HUES64 (cell line): Measurements from ENCODE around the gene RTF1.
A peak's percentile ranks its signal among the peaks of the same experiment; 100 is the strongest.

Experiments
- H3K27ac ChIP-seq: 2 replicates; pipeline ENCODE4 v1.7.0; 2013; ENCODE audit warnings: low read depth, low read length, inconsistent platforms
- H3K27me3 ChIP-seq: 2 replicates; pipeline ENCODE4 v1.6.1; 2013; ENCODE audit warnings: mild to moderate bottlenecking, low read length; ENCODE audit not compliant: insufficient read depth
- H3K36me3 ChIP-seq: 2 replicates; pipeline ENCODE4 v1.6.1; 2013; ENCODE audit warnings: mild to moderate bottlenecking, low read length; ENCODE audit not compliant: insufficient read depth
- H3K4me1 ChIP-seq: 2 replicates; pipeline ENCODE4 v1.6.1; 2013; ENCODE audit warnings: mild to moderate bottlenecking, low read length, moderate library complexity; ENCODE audit not compliant: insufficient read depth
- H3K4me3 ChIP-seq: 2 replicates; pipeline ENCODE4 v1.5.1; 2013; ENCODE audit warnings: mild to moderate bottlenecking, low read length, moderate library complexity
- H3K9ac ChIP-seq: 2 replicates; pipeline ENCODE4 v1.6.1; 2013; ENCODE audit warnings: mild to moderate bottlenecking, low read depth, low read length
- H3K9me3 ChIP-seq: 2 replicates; pipeline ENCODE4 v1.6.1; 2013; ENCODE audit warnings: low read depth, low read length; ENCODE audit not compliant: insufficient read depth
- WGBS: fragments of 150-250, 120-280 bp; methylation state at CpG from one replicate; pipeline ENCODE4 v1.1.7; 2013; ENCODE audit warnings: missing lambda C conversion rate; 5-methylcytosine and 5-hydroxymethylcytosine counted together

The RTF1 gene

DNA sequence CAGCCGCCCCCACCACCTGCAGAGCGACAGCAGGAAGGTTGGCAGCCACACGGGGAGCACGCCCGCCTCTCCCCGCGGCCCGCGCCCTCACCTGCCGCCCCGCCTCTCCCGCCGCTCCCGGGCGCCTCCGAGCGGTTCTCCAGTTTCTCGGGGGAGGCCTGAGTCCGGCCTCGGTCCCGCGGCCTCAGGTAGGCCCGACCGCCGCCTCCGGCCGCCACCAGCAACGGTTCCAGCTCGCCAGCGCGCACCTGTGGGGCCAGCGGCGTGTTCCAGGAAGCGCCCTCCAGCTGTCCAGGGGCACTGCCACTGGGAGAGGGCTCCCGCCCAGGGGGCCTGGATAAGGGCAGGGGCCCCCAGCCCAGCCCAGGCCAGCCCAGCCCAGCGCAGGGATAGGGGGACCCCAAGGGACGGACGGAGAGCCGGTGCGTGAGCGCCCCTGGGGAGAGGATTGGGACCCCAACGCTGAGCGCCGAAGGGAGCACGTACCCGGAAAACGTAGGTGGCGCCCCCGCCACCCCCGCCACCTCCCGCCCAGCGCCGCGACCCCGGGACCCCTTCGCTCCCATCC, 94.5 kb downstream of the RTF1 start:
- 4% methylated on average over 56 of the region's 56 CpGs for WGBS
- H3K27me3 ChIP-seq, result peaks cover 79% of the 10 kb centered on the region
- H3K4me1 ChIP-seq, result peaks cover 6% of the 10 kb centered on the region; the same call in 1 of the 2 replicates

DNA sequence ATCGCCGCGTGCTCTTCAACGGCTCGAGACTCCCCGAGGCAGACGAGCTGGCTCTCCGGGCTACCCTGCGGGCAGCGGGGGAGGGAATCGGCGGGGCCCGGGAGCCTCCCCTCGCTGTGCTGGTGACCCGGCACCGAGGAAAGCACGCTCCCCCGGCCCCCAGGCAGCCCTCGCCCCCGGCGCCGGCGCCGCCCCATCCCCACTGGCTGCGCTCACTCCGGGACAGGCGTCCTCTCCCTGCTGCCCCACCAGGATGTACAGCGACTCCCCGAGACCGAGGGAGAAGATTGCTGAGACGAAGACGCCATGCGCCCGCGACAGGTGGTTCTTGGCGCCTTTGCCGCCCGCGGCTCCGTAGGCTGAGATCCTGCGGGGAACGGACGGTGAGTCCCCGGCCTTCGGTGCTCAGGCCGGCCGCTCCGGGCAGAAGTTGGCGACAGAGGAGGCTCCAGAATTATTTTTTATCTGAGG, 95.0 kb downstream of the RTF1 start:
- 3% methylated on average over 49 of the region's 49 CpGs for WGBS
- Histone ChIP-seq H3K9ac (no peak overlapping the region), H3K4me1 (peaks cover 6% of the 10 kb centered on the region; the same call in 1 of the 2 replicates), H3K9me3 (no peaks in the 10 kb centered on the region), H3K36me3 (0 out of 2 replicates have a peak, but pooled peaks cover 2% of the 10 kb centered on the region), H3K4me3 (peak overlapping the region; percentile 59), H3K27ac (no peak overlapping the region), H3K27me3 (peaks cover 76% of the 10 kb centered on the region)

More for the DNA sequence above, 94.5 kb downstream of the RTF1 start:
- H3K9ac ChIP-seq, result no peak overlapping the region; the same call in 1 of the 2 replicates
- H3K36me3 ChIP-seq, result no peaks in the 10 kb centered on the region
- no peaks in the 10 kb centered on the region for H3K9me3 ChIP-seq
- H3K4me3 ChIP-seq, result peak overlapping the region; percentile 59
- H3K27ac ChIP-seq, result no peak overlapping the region

DNA sequence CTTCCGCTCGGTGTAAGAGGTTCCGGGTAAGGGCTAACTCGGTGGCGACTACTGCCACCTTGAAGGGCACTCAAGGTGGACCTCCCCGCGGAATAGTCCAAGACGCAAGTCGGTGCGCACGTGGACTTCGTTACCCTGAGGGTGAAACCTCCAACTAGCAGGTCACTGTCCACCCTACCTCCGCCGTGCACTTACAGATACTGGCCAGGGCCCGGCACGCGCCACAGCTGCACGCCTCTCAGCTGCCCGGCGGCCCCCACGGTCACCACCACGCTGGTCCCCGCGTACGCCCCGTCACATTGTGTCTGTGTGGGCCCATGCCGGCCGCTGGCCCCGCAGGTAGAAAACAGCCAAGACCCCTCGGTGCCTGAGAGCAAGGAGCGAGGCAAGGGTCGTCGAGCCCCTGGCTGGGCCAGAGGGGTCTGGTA, 95.6 kb downstream of the RTF1 start:
- no peak overlapping the region for H3K9ac ChIP-seq
- H3K27me3 ChIP-seq, result peaks cover 70% of the 10 kb centered on the region
- H3K36me3 ChIP-seq, result peaks cover 8% of the 10 kb centered on the region
- no peaks in the 10 kb centered on the region for H3K9me3 ChIP-seq
- peak overlapping the region; percentile 59 for H3K4me3 ChIP-seq
- WGBS, result 14% methylated on average over 33 of the region's 33 CpGs
- H3K27ac ChIP-seq, result no peak overlapping the region
- peaks cover 6% of the 10 kb centered on the region; the same call in 1 of the 2 replicates for H3K4me1 ChIP-seq

DNA sequence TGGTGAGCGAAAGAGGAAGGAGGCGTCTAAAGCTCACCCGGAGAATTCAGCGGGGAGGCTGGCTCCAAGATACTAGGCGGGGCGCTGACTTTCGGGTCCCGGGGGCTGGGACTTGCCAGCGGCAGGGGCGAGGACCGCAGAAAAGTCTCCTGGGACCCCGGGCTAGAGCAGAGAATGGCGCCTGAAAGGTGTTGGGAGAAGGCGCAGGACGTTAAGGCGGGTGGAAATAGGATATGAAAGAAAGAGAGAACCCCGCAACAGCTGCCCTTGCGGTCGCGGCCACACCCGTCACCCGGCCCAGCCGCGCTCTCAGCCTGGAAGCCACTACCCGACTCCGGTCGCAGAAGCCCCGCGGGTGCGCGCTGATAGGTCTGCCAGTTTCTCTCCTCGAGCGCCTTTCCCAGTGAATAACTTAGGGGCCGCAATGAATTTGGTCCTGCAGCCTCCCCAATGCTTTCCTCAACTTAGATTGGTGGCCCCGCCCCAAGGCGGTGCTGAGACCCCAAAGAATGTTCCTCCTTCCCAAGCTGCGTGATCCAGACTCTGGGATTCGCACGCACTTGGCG, 96.1 kb downstream of the RTF1 start:
- H3K27me3 ChIP-seq, result peaks cover 65% of the 10 kb centered on the region
- H3K36me3 ChIP-seq, result peaks cover 13% of the 10 kb centered on the region
- peaks cover 6% of the 10 kb centered on the region; the same call in 1 of the 2 replicates for H3K4me1 ChIP-seq
- H3K9me3 ChIP-seq, result no peaks in the 10 kb centered on the region
- peak overlapping the region; percentile 59 for H3K4me3 ChIP-seq
- no peak overlapping the region for H3K9ac ChIP-seq
- 3% methylated on average over 40 of the region's 40 CpGs for WGBS
- no peak overlapping the region for H3K27ac ChIP-seq

DNA sequence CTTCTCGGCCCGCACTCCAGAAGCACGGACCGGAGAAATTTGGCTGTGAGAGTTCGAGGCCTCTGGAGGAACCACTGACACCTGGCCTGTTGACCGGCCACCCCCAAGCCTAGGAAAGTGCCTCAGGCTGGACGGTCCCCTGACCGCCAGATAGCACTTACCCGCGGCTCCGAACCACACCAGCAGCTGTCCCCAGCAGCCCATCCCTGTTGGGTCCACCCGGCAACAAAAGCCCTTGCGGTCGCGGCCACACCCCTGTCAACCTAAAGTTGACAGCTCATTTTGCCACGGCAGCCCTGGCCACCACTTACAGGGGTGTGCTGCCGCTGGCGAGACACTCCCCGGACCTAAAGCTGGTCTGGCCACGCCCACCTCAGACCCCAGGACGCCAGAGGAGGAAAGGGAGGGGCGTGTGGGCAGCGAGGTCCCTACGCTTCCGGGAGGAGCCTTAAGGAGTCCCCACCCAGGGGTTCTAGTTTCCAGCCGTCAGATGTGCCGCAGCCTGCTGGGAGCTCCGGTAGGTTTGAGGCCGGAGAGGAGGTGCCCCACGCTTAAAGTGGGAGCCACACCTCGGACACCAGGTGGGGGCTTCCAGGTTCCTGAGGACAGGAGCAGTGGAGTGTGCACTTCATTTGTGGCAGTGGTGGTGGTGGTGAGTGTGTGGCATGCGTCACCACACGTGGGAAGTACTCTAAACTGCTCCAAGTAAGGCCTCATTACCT, 96.8 kb downstream of the RTF1 start, which contains the start of gene LTK:
LTK (minus strand) TSS at position 322 of the 722 bp plus-strand sequence; CDS start at position 204, 118 bp downstream.
- H3K4me3 ChIP-seq, result peak within 1 kb of the TSS; percentile 59
- no peaks in the 10 kb centered on the region for H3K9me3 ChIP-seq
- H3K27ac ChIP-seq, result no peak within 1 kb of the TSS
- peaks cover 59% of the 10 kb centered on the region for H3K27me3 ChIP-seq
- H3K4me1 ChIP-seq, result peaks cover 6% of the 10 kb centered on the region; the same call in 1 of the 2 replicates
- H3K9ac ChIP-seq, result no peak within 1 kb of the TSS
- 9% methylated on average over 33 of the region's 33 CpGs for WGBS
- H3K36me3 ChIP-seq, result peaks cover 16% of the 10 kb centered on the region

DNA sequence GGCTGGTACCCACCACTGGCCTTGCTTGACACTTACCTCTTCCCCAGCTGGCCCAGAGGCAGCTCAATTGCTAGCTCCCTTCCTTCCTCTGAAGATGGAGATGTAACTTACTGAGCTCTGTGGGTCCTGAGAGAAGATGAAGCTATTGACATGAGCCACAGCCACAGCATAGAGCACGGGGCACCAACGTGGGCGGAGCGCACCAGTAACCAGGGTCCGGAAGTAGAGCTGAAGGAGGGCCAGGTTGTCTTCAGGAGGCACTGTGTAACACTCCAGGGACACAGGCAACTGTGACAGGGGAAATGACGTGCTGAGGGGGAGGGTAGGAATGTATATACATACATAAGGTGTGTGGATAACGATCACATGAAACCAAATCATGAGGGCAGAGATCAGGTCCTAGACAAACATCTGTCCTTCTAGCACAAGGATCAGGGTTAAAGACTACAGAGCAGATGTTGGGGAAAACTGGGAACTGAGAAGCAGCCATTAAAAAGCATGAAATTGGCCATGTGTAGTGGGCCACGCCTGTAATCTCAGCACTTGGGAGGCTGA, 101.1 kb downstream of the RTF1 start:
- peaks cover 36% of the 10 kb centered on the region for H3K36me3 ChIP-seq

DNA sequence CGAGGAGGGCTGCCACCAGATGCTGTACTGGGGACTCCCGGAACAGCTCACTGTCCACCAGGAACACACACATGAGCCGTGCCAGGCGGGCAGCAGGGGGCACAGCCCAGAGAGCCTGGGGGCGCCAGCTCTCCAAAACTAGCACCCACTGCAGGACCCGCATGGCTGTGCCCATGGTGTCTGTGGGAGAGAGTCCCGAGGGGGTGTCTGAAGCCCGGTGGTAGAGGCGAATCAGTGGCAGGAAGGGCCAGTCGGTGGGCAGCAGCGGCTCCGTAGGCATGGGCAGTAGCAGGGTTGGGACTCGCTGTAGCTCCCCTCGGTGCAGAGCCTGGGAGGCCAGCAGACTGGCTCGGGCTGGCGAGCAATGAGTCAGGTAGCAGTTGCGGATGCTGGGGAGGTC, 103.7 kb downstream of the RTF1 start:
- WGBS, result 95% methylated on average over 17 of the region's 17 CpGs
- Histone ChIP-seq H3K36me3 (peaks cover 51% of the 10 kb centered on the region), H3K27me3 (no peaks in the 10 kb centered on the region), H3K4me3 (no peak overlapping the region), H3K4me1 (no peaks in the 10 kb centered on the region), H3K27ac (no peak overlapping the region), H3K9ac (no peak overlapping the region), H3K9me3 (no peaks in the 10 kb centered on the region)

More for the DNA sequence above, 101.1 kb downstream of the RTF1 start:
- Histone ChIP-seq H3K9ac (no peak overlapping the region), H3K4me3 (no peak overlapping the region), H3K27me3 (peaks cover 16% of the 10 kb centered on the region), H3K4me1 (peaks cover 6% of the 10 kb centered on the region; the same call in 1 of the 2 replicates), H3K9me3 (no peaks in the 10 kb centered on the region), H3K27ac (no peak overlapping the region)
- WGBS, result 91% methylated on average over 8 of the region's 8 CpGs

DNA sequence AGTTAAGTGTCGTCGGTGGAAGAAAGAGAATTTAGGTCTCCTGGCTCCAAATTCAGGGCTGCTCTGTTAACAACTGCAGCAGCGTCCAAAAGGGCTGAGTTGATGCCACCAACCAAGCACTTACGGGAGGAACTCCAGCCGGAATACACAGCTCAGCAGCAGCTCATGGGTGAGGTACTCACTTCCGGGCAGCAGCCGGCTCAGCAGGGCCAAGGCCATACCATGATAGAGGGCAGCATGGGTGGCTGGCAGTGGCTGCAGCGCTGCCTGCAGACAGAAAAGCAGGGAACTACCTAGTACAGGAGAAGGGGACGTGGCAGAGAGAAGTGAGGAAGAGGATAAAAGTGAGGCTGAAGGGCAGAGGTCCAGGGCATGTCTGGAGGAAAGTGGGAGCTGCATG, 104.7 kb downstream of the RTF1 start:
- no peaks in the 10 kb centered on the region for H3K9me3 ChIP-seq
- H3K4me3 ChIP-seq, result no peak overlapping the region
- no peaks in the 10 kb centered on the region for H3K4me1 ChIP-seq
- H3K36me3 ChIP-seq, result peaks cover 60% of the 10 kb centered on the region
- H3K9ac ChIP-seq, result no peak overlapping the region
- H3K27ac ChIP-seq, result no peak overlapping the region
- H3K27me3 ChIP-seq, result no peaks in the 10 kb centered on the region
- WGBS, result 93% methylated on average over 9 of the region's 9 CpGs

DNA sequence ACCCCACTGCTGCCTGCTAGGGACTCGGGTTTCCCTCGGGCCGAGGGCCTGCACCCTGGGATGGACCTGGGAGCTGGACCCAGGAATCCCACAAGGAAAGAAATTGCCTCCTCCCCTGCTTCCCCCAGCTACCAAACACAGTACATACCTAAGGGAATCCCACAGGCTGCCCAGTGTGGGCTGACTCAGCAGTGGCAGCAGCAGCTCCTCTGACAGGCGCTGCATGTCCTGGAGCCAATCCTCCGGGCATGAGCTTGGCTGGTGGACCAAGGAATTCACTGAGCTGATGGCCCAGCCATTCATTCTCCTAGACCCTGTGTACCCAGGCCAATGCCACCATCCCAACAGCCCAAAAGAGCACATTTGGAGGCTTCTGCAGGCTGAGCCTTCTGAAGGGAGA, 106.2 kb downstream of the RTF1 start:
- 97% methylated on average over 5 of the region's 5 CpGs for WGBS
- Histone ChIP-seq H3K4me3 (no peak overlapping the region), H3K4me1 (no peaks in the 10 kb centered on the region), H3K27me3 (no peaks in the 10 kb centered on the region), H3K27ac (no peak overlapping the region), H3K9me3 (no peaks in the 10 kb centered on the region), H3K36me3 (peaks cover 61% of the 10 kb centered on the region), H3K9ac (no peak overlapping the region)

DNA sequence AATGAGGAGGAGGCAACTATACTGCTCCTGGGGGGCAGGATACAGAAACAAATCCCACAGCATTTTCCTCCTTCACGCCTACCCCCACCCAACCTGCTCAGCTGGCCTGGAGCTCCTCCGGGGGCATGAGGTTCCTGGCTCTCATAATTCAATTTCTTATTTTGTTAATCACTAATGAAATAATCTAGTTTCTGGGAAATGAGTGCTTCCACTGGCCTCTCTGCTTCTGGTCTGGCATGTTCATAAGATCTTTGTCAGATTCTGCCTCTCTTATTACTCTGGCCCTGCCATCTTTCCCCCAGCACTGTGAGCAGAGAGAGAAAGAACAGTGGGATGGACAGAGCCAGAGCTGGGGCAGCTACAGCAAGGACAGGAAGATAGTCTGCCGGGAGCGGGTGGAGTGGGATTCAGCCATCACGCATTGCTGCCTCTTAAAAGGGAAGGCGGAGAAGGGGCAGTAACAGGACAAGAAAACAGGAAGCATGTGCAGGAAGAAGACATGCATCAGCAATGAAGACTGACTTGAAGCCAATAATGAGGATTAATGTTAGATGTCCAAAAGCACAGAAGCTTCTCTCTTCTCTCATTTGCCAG, 113.6 kb downstream of the RTF1 start:
- WGBS, result 96% methylated on average over 6 of the region's 6 CpGs
- no peak overlapping the region for H3K9ac ChIP-seq
- no peaks in the 10 kb centered on the region for H3K4me1 ChIP-seq
- H3K27me3 ChIP-seq, result no peaks in the 10 kb centered on the region
- no peak overlapping the region for H3K27ac ChIP-seq
- no peak overlapping the region for H3K4me3 ChIP-seq
- no peaks in the 10 kb centered on the region for H3K9me3 ChIP-seq
- peaks cover 87% of the 10 kb centered on the region for H3K36me3 ChIP-seq
